Uterus (tissue), 2 donors: ENCODE results near the gene UBXN6.

Experiments used
- POLR2A ChIP-seq, 2 donors: fragments of 450-650 bp; IDR thresholded peaks; one replicate each; pipeline ENCODE4 v1.6.1; 2016; ENCODE audit warnings: antibody characterized with exemption in 2 of 2, mild to moderate bottlenecking in 1 of 2, moderate library complexity in 1 of 2
- TF ChIP-seq, protein P1 (sequence below), 4 experiments: fragments of 200-600 bp in 2 of 4; fragments of 450-650 bp in 2 of 4; sonication (generic) in 2 of 4; IDR thresholded peaks; one replicate each; pipeline ENCODE4 v1.5.1; 2016 to 2019; ENCODE audit warnings: antibody characterized with exemption in 4 of 4, mild to moderate bottlenecking in 2 of 4, moderate library complexity in 1 of 4

DNA sequence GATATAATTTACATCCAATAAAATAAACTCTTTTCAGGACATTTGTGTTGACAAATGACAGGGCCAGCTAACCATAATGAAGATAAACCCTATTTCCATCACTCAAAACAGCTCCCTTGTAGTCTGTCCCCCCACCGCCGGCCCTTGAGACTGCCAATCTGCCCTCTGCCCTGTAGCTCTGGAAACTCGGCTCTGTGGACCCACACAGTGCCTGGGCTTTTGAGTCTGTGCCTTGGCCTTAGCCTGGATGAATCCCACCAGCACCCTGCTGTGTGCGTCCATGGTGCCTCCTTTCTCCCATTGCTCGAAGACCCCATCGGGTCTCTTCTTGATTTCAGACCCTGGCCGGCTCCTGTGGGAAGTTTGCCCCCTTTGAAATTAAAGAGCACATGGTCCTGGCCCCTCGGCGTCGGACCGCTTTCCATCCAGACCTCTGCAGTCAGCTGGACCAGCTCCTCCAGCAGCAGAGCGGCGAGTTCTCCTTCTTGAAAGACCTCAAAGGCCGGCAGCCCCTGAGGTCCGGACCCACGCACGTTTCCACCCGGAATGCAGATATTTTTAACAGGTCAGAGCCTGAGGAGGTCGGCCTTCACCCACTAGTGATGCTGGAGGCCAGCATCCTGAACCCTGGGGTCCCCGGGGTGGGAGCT is 29.1 kb downstream of the UBXN6 start:
- TF ChIP-seq, protein P1, sequence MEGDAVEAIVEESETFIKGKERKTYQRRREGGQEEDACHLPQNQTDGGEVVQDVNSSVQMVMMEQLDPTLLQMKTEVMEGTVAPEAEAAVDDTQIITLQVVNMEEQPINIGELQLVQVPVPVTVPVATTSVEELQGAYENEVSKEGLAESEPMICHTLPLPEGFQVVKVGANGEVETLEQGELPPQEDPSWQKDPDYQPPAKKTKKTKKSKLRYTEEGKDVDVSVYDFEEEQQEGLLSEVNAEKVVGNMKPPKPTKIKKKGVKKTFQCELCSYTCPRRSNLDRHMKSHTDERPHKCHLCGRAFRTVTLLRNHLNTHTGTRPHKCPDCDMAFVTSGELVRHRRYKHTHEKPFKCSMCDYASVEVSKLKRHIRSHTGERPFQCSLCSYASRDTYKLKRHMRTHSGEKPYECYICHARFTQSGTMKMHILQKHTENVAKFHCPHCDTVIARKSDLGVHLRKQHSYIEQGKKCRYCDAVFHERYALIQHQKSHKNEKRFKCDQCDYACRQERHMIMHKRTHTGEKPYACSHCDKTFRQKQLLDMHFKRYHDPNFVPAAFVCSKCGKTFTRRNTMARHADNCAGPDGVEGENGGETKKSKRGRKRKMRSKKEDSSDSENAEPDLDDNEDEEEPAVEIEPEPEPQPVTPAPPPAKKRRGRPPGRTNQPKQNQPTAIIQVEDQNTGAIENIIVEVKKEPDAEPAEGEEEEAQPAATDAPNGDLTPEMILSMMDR (IDR thresholded peaks at IDR 0.05): no peak
- TF ChIP-seq POLR2A (IDR thresholded peaks at IDR 0.05): no peak
